Activated effector memory CD4-positive, alpha-beta T cell treated with anti-CD3 and anti-CD28 coated beads, Interleukin-2, amount 50 U/mL, for 16 hours (primary cell): ENCODE measurements around the gene VPREB1.
"Not testable (repeated sequence)": the region's sequence is repeated elsewhere in the genome, so short reads cannot be mapped to it uniquely, and the experiment has no call there.

ENCODE experiments used
- DNase-seq: peaks from one replicate; pipeline ENCODE4 v3.0.0-alpha.2; 2020

VPREB1 gene

GRCh38 chr22:22246706-22247105 is 2.1 kb downstream of the VPREB1 start:
- DNase-seq = no peak

- no peak for DNase-seq
Observed at GRCh38 chr22:22248878-22249277, 4.3 kb downstream of the VPREB1 start.

- DNase-seq = not testable (repeated sequence)
Observed at GRCh38 chr22:22250651-22251050, 6.1 kb downstream of the VPREB1 start.

- DNase-seq = not testable (repeated sequence)
Observed at GRCh38 chr22:22256133-22256532, 11.5 kb downstream of the VPREB1 start.

- not testable (repeated sequence) for DNase-seq
Observed at GRCh38 chr22:22258597-22259415, 14.2 kb downstream of the VPREB1 start.

GRCh38 chr22:22260169-22260568 is 15.6 kb downstream of the VPREB1 start:
- DNase-seq = not testable (repeated sequence)

GRCh38 chr22:22260586-22260985 is 16.0 kb downstream of the VPREB1 start:
- DNase-seq = not testable (repeated sequence)

- DNase-seq = not testable (repeated sequence)
Observed at GRCh38 chr22:22262332-22263074, 17.9 kb downstream of the VPREB1 start.

GRCh38 chr22:22263823-22264222 is 19.2 kb downstream of the VPREB1 start:
- not testable (repeated sequence) for DNase-seq

- DNase-seq = not testable (repeated sequence)
Observed at GRCh38 chr22:22270036-22270676, 25.6 kb downstream of the VPREB1 start.

GRCh38 chr22:22277423-22277822 is 32.8 kb downstream of the VPREB1 start:
- DNase-seq = not testable (repeated sequence)

- not testable (repeated sequence) for DNase-seq
Observed at GRCh38 chr22:22284962-22285756, 40.6 kb downstream of the VPREB1 start.

GRCh38 chr22:22286390-22287105 is 42.0 kb downstream of the VPREB1 start:
- DNase-seq = not testable (repeated sequence)

- not testable (repeated sequence) for DNase-seq
Observed at GRCh38 chr22:22287106-22287626, 42.6 kb downstream of the VPREB1 start.

GRCh38 chr22:22289666-22290065 is 45.1 kb downstream of the VPREB1 start:
- DNase-seq = not testable (repeated sequence)

GRCh38 chr22:22291129-22291806 is 46.7 kb downstream of the VPREB1 start:
- DNase-seq = not testable (repeated sequence)

- not testable (repeated sequence) for DNase-seq
Observed at GRCh38 chr22:22292656-22293055, 48.1 kb downstream of the VPREB1 start.

- DNase-seq = not testable (repeated sequence)
Observed at GRCh38 chr22:22293436-22293835, 48.9 kb downstream of the VPREB1 start.

- DNase-seq = not testable (repeated sequence)
Observed at GRCh38 chr22:22294641-22295040, 50.1 kb downstream of the VPREB1 start.
